ENCODE data around the gene TENT5C.

DNA sequence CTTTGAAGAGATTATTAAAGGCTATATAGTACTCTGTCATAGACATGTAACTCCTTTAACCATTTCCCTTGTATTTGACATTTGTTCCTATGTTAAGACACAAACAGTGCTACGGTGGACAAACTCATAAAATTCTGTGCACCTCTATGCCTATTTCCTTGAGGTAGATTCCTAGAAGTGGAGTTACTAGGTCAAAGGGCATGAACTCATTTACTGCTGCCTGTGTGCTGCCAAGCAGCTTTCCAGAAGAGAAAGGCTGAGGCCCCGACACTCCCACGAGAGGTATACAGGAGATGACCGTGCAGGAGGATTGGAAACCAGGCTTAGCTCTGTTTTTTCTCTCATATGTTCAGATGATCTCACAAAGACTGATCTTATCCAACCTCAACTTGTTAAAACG lies 34.4 kb upstream of the TENT5C start:
- no peak for TF ChIP-seq EZH2 (IDR thresholded peaks at IDR 0.05; ENCODE audit: borderline replicate concordance, low read length)
- TF ChIP-seq, protein P1, sequence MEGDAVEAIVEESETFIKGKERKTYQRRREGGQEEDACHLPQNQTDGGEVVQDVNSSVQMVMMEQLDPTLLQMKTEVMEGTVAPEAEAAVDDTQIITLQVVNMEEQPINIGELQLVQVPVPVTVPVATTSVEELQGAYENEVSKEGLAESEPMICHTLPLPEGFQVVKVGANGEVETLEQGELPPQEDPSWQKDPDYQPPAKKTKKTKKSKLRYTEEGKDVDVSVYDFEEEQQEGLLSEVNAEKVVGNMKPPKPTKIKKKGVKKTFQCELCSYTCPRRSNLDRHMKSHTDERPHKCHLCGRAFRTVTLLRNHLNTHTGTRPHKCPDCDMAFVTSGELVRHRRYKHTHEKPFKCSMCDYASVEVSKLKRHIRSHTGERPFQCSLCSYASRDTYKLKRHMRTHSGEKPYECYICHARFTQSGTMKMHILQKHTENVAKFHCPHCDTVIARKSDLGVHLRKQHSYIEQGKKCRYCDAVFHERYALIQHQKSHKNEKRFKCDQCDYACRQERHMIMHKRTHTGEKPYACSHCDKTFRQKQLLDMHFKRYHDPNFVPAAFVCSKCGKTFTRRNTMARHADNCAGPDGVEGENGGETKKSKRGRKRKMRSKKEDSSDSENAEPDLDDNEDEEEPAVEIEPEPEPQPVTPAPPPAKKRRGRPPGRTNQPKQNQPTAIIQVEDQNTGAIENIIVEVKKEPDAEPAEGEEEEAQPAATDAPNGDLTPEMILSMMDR (IDR thresholded peaks at IDR 0.05; ENCODE audit: low read length), result no peak

Measured in OCI-LY1 (cell line).